Endometrium (tissue), 2 donors: Measurements from ENCODE around the gene NR2F1-AS1.
A peak's percentile ranks its signal among the peaks of the same experiment; 100 is the strongest.
"Not testable (repeated sequence)": the region's sequence is repeated elsewhere in the genome, so short reads cannot be mapped to it uniquely, and the experiment has no call there.

Experiments
- FAIRE-seq: peaks from 2 replicates; lab custom pipeline; 2012; peaks lifted over from hg19 to GRCh38; lab: Jason Lieb, UNC
- donor health status: control.
- donor health status: control.

The NR2F1-AS1 gene

GRCh38 chr5:93576994-93577853 is 3.8 kb downstream of the NR2F1-AS1 start:
- no peak for FAIRE-seq

DNA sequence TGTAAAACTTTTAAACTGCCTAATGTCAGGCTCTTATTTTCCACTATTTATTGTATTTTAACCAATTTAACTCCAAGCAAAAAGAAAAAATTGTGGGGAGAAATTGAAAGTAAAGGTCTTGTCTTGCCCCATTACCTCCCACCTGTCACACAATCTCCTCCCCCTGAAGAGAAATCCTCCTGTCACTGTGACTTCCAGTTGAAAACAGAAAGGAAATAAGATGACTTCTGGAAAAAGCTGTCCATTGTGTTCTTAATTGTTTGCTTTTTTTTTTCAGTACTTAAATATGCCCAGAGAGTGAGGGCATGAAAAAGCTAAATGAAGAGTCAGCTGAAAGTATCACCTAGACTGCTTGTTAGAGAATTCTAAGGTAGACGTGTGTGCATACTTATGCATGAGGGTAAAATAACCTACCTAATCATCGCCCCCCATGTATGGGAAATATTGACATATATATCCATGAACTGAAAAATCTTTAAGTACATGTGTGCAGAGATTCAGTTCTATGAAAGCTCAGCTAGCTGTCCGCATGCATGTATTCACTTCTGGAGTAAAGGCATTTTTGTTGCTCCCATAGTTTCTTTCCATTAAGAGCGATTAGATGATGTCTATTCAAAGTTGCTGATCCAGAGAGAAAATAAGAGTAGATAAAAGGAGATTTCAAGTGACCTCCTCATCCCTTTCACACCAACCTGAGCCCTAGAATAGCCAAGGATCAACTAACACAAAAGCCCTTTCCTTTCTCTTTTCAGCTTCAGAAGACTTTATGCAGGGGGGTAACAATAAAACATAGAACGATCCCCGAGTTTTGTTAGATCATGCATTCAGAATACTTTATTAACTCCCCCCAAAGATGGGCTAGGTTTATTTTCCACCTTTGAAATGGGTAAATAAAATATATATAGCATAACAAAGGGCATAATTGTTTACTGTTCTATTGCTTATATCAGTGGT is 5.3 kb downstream of the NR2F1-AS1 start:
- no peak for FAIRE-seq

DNA sequence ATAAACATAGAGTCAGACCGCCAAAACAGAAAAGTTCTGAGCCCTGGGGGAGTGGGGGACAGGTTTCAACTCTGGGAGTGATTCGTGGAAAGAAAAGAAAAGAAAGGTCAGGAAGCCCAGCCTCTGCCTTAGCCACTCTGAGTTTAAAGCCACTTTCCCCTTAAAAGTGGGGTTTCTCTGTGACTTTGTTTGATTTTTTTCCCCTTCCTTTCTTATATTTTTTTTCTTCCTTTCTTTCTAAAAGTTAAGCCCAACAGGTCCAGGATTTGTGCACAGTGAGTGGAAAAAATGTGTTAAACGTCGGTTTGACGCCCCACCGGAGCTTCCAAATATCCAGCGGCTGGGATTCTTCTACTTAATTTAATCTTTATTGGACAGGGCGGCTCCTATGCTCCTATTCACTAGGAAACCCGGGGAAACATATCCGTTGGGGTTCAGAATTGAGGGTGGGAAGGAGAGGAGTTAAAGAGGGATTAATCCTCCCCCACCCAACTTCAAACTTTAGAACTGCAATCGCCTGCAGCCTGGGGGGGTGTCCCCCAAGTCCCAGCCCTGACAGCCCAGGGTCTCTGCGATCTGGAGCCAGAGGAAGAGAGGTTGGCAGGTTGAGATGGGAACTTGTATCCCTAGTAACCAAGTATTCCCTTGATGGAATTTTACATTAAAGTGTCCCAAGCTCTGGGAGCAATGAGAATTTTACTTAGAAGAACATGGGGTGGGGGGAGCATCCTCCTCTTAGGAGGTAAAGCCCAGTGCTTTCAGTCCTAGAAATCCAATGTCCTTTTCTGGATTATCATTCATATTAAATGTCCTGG is 6.3 kb downstream of the NR2F1-AS1 start:
- FAIRE-seq, result no peak

DNA sequence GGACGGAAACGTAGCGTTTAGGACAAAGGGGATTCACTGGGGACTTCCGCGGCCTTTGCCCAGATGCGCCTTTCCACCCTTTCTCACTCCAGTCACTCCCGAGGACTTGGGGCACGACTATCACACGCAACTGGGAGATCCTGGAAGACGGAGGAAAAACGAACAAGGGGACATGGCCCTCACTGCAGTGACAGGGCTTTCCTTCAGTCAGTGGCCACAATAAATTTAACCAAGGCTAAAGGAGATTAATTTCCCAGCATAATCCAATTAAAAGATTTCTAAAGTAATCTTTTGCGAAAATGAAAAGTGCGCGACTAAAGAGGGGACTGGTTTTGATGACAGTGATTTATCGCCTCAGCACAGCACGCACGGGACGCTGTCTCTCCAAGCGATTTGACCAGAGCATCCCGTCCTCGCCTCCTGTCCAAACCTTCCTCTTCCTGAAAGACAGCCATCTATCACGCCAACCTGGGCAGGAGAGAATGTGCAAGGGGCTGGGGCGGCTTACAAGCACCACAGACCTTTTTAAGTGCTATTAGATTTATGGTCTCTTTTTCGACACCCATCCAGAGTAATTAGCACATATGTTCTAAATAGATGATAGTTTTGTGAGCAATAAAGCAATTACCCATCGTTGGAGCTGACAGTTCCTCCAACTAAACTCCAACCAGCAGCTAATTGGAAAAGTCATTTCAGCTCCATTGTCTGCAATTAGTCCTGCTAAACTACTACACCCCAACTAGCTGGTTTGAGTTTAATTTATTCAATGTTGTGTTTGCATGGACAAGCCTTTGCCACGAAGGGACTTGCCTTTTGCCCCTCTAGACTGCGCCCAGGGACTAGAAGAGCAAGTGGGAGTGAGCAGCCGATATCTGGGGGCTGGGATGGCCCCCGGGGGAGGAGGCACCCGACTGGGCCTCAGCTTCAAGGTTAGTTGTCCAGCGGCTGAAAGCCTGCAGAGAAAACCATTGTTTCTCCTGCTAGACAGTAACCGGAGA is 7.4 kb downstream of the NR2F1-AS1 start:
- FAIRE-seq, result no peak

DNA sequence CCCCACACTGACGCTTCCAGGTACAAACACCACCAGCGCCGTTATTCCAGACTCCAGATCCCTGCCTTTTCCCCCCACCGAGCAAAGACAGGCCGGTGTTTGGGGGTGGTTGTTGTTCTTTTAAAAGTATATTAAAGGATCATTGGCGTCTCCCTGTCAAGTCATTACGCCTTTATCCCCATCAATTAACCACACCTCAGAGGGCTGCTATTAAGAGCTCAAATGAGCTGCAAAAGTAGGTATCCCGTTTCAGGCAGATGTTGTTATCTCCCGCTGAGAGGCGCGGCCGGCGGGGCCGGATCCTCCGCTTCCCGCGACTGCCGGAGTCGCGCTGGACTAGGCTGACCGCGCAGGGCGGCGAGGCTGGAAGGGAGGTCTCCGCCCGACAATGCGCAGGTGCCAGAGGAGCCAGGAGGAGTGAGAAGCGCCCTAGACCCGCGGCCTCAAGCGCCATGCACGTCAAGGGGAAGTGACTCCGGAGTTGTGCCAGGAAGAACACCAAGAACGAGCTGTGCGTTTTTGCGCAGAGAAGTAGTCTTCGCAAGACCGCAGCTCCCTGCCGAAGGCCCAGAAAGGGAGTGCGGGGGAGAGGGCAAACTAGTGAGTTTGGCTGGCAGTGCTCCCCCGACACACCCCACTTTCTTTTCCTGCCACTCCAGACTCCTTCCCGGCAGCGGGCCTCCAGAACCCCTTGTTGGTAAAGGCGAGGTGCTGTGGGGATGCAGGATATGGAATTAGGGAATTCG is 8.2 kb downstream of the NR2F1-AS1 start:
- FAIRE-seq, result no peak

GRCh38 chr5:93572101-93572607 is 8.9 kb downstream of the NR2F1-AS1 start:
- FAIRE-seq, result no peak

- FAIRE-seq, result no peak
Measured at GRCh38 chr5:93571114-93571949, 9.7 kb downstream of the NR2F1-AS1 start.

- FAIRE-seq, result no peak
Measured at GRCh38 chr5:93570294-93571113, 10.5 kb downstream of the NR2F1-AS1 start.

DNA sequence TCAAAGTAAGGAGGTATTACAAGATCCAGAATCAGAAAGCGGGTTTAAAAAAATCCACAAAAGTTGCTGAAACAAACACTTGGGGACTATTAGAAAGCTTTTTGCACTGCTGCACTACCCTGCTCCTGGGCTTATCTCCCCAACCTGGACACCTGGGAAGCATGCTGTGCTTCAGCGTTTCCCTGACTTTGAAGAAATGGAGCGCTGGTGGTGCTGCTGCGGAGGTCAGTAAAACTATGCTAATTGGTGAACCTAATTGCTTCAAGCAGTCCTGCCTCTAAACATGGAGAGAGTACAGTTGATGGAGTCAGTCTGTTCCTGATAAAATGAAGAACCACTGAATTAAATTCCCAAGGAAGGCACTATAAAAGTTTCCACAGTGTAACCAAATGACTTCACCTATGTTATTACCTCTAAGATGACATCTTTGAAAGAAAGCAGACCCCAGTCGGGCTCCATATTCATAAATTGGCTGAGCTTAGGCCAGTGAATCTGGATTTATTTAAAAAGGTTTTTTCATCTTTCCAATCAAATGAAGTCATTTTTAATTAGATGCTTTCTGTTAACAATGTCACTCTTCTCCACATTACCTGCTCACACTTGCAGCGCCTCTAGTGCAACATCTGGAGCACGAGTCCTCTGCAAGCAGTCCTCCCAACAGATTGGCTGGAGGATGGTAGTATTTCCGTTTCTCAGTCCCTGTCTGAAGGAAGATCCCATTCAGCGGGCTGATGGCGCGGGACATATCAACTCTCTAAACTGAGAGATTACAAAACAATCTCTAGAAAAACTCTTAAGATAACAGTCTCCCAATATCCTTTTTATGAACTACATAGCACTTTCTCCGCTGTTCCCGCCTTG is 11.5 kb downstream of the NR2F1-AS1 start:
- no peak for FAIRE-seq

GRCh38 chr5:93567424-93567823 is 13.6 kb downstream of the NR2F1-AS1 start:
- no peak for FAIRE-seq

GRCh38 chr5:93566091-93566490 is 14.9 kb downstream of the NR2F1-AS1 start:
- no peak for FAIRE-seq

GRCh38 chr5:93557021-93557604 is 23.9 kb downstream of the NR2F1-AS1 start:
- no peak for FAIRE-seq

DNA sequence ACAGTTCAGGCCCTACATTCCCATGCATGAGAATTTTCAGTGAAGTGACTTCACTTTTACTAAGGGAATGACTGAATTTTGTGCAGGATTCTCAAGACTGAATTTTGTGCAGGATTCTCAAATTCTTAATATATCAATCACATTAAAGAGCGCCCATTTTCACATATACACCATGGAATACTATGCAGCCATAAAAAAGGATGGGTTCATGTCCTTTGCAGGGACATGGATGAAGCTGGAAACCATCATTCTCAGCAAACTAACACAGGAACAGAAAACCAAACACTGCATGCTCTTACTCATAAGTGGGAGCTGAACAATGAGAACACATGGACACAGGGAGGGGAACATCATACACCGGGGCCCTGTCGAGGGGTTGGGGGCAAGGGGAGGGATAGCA is 31.4 kb downstream of the NR2F1-AS1 start:
- not testable (repeated sequence) for FAIRE-seq

GRCh38 chr5:93545872-93546271 is 35.1 kb downstream of the NR2F1-AS1 start:
- no peak for FAIRE-seq

GRCh38 chr5:93532370-93532769 is 48.6 kb downstream of the NR2F1-AS1 start:
- peak; percentile 94 for FAIRE-seq

DNA sequence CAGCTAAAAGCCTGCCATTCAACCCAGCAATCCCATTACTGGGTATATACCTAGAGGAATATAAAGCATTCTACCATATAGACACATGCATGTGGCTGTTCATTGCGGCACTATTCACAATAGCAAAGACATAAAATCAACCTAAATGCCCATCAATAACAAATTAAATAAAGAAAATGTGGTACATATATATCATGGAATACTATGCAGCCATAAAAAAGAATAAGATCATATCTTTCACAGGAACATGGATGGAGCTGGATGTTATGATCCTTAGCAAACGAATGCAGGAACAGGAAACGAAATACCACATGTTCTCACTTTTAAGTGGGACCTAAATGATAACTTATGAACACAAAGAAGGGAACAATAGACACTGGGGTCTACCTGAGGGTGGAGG is 59.2 kb downstream of the NR2F1-AS1 start:
- not testable (repeated sequence) for FAIRE-seq

DNA sequence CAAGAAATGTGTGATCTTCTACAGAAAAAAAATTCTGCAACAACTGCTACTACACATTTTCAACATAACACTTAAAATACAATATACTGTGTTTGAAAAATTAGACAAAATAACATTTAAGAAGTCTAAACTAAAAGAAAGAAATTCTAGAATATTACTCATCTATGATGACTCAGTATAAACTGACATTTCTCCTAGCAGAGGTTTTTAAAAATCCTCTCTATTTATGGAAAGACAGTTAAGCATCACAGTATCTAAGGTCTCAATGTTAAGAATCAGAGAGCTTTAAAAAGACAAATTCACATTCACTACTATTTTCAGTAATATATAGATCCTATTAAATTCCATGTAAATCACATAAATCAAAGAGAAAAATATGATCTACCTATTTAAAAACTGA is 61.3 kb downstream of the NR2F1-AS1 start:
- no peak for FAIRE-seq
